ELR (cell line): ENCODE measurements around the gene DNAJC15.
A peak's percentile ranks its signal among the peaks of the same experiment; 100 is the strongest.
"Not testable (repeated sequence)": the region's sequence is repeated elsewhere in the genome, so short reads cannot be mapped to it uniquely, and the experiment has no call there.

Experiments
- DNase-seq: peaks from one replicate; pipeline ENCODE4 v3.0.0-alpha.2; 2015; ENCODE audit warnings: low read depth

Gene DNAJC15

GRCh38 chr13:43023289-43023963, at the start of gene DNAJC15:
TSS of gene DNAJC15 (plus strand) at chr13:43023586. CDS start at chr13:43023627, 41 bp downstream.
- DNase-seq = peak; percentile 91

DNA sequence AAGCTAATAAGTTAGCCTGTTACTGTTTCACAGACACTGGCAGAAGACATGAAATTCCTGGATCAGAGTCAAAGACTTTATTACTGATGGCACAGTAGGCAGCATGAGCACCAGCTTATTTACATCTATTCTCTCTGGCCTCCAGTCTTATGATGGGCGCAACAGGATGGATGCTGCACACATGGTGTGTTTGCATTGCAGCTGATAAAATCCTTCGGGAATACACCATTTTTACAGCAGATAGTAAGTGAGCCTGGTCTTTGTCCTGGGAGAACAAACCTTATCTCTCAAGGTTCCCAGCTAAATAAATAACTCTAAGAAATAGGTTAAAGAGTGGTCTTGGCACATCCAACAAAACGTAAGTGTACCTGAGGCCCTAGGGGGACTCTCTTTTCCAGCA, 47.3 kb upstream of the DNAJC15 start:
- no peak for DNase-seq

DNA sequence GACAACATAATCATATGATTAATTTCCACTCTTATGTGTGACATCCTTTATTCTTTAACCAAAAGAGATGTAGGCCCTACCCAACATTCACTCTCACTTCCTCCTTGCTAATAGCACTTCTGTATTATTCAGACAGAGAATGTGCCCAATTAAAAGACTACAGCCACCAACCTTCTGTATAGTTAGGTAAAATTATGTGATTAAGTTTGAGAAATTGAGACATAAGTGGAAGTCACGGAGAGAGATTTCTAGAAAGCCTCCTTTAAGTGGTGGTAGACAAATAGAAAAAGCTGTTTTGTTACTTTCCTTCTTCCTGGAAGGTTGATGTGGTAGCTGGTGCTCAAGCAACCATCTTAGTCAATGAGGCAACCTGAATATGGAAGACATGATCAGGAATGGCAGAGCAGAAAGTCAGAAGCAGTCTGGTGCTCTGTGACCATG, 46.1 kb upstream of the DNAJC15 start:
- no peak for DNase-seq

- peak; percentile 18 for DNase-seq
Measured at GRCh38 chr13:42981317-42981716, 42.1 kb upstream of the DNAJC15 start.

- DNase-seq = no peak
Measured at GRCh38 chr13:42981853-42982252, 41.5 kb upstream of the DNAJC15 start.

- no peak for DNase-seq
Measured at GRCh38 chr13:42984026-42984425, 39.4 kb upstream of the DNAJC15 start.

GRCh38 chr13:42984691-42985090, 38.7 kb upstream of the DNAJC15 start:
- no peak for DNase-seq

- DNase-seq = no peak
Measured at GRCh38 chr13:42985312-42986175, 37.8 kb upstream of the DNAJC15 start.

- DNase-seq = no peak
Measured at GRCh38 chr13:42986176-42986574, 37.2 kb upstream of the DNAJC15 start.

- DNase-seq = peak; percentile 49
Measured at GRCh38 chr13:42990291-42991232, 32.8 kb upstream of the DNAJC15 start.

- not testable (repeated sequence) for DNase-seq
Measured at GRCh38 chr13:42991233-42991897, 32.0 kb upstream of the DNAJC15 start.

DNA sequence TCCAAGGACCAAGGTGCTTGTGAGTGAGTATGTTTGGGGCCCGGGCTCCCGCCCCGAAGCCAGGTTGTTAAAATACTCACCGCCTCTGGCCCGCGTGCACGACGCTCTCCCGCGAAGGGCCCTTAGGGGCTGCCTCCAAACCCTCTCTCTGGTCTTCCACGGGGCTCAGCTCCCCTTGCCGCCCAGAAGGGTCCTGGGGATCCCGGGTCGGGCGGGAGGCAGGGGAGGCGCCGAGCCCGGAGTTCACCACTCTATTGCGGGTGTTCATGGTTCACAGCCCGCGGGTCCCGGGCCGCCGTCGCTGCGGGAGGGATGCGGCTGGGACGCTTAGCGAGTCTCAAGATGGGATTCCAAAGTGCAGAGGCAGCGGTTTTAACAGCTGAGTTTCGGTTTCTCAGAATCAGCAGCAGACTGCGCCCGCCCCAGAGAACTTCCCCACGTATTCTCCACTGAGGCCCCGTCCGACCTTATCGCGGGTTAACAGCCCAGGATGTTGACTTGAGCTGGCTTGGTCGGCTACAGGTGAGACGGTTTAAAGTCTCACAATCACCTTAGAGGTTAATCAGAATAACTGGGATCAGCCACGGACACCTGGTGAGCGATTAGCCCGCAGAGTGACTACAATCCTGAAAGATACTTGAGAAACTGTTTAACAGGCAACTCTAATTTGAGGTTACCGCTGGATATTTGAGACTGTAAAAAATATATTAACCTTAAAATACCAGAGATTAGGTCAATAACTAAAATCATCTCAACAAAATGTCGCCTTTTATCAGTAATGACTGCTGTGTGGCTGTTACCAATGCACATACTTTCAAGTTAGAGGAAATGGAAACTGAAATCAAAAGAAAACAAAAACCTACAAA, 31.3 kb upstream of the DNAJC15 start, which contains the start of gene EPSTI1:
TSS of gene EPSTI1 (minus strand) at position 344 of the 866 bp plus-strand sequence. CDS start at position 268, 76 bp downstream.
- peak; percentile 86 for DNase-seq

GRCh38 chr13:42992764-42993122, 30.6 kb upstream of the DNAJC15 start:
- no peak for DNase-seq

GRCh38 chr13:42994878-42995277, 28.5 kb upstream of the DNAJC15 start:
- DNase-seq = no peak

GRCh38 chr13:42996584-42996983, 26.8 kb upstream of the DNAJC15 start:
- DNase-seq = peak; percentile 97

DNA sequence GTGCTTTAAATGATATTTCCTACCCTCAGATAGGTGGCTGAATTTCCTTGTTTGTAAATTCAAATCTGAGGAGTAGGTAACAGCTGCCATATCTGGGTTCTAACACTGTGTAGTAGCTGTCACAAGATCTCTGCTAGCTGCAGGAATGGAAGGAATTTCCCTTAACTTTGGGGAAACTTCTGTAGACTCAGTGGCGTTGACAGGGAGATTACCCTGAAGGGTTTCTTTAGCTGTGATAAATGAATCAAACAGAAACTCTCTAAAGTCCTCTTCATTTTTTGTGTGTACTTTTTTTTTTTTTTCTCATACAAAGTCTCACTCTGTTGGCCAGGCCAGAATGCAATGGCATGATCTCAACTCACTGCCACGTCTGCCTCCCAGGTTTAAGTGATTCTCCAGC, 26.0 kb upstream of the DNAJC15 start:
- peak; percentile 41 for DNase-seq

DNA sequence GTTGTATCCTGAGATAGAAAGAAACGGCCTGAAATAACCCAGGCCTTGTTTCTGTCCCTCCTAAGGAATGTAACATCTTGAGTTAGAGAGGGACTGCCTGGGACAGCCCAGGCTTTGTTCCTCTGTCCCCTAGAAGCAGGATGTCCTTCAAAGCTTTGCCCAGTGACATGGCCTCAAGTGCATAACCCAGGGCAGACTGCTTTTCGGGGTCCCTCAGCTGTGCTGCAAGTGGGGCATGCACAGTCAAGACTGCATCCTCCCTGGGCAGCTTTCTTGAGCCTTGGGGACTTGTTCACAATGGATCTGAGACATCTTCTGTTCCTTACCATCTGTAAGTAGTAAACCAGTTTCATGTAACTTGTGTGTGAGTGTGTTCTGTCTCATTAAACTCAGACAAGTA, 23.9 kb upstream of the DNAJC15 start:
- DNase-seq = no peak

- no peak for DNase-seq
Measured at GRCh38 chr13:43000676-43001075, 22.7 kb upstream of the DNAJC15 start.

DNA sequence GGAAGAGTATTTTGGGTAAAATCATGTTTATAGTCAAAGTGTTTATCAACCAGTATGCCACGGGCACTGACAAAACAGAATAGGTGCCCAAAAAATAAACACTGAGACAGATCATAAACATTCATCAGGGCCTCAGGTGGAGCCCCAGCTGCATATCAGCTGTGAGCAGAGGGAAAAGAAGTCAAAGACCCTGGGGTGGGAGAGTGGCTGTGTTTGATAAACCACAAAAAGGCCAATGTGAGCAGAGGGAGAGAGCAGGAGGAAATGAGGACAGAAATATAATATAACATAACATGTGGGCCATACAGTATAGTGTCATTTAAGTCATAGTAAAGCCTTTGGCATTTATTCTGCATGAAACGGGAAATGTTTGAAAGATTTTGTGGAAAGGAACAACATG, 21.4 kb upstream of the DNAJC15 start:
- DNase-seq = no peak

- no peak for DNase-seq
Measured at GRCh38 chr13:43003010-43003409, 20.4 kb upstream of the DNAJC15 start.

- DNase-seq = no peak
Measured at GRCh38 chr13:43003729-43004128, 19.7 kb upstream of the DNAJC15 start.
